SK-N-SH (cell line): ENCODE measurements around the gene GNE. TPM values are rescaled to one million over a fixed set of nuclear protein-coding genes. Genes with fewer than 3 reads are reported as not detected.

Source experiments
- CTCF ChIA-PET: fragments of 300-600, 350-600 bp; formaldehyde crosslinking; extraction: SDS; loops from one replicate; lab custom pipeline; 2021; lab: Yijun Ruan, JAX
- POLR2A ChIA-PET: fragments of 350-600 bp; sonication (Branson Sonifier 250); formaldehyde crosslinking; extraction: SDS; loops from one replicate; lab custom pipeline; 2020; ENCODE audit warnings: antibody characterized with exemption, inconsistent platforms; lab: Yijun Ruan, JAX
- DNase-seq: peaks from one replicate; pipeline ENCODE4 v3.0.0; 2012
- H2AFZ ChIP-seq: fragments of 200-600 bp; sonication (generic); 2 replicates; pipeline ENCODE4 v1.8.1; 2016; ENCODE audit warnings: antibody characterized with exemption, mild to moderate bottlenecking, low read depth
- H3F3A ChIP-seq: fragments of 200-600 bp; sonication (generic); replicated peaks from 2 replicates; pipeline ENCODE3; 2016; ENCODE audit warnings: antibody characterized with exemption, mild to moderate bottlenecking; ENCODE audit not compliant: insufficient read depth
- H3K27ac ChIP-seq, 2 experiments: fragments of 200-500 bp in 1 of 2; fragments of 200-600 bp in 1 of 2; sonication (Bioruptor generic) in 1 of 2; sonication (generic), shearing (Covaris generic) in 1 of 2; 2 replicates each; pipeline versions ENCODE4 v1.5.1 to v1.6.1; 2014 to 2016; ENCODE audit warnings: low read depth in 2 of 2, inconsistent platforms in 1 of 2, low read length in 1 of 2, mild to moderate bottlenecking in 1 of 2, mixed read lengths in 1 of 2
- H3K27me3 ChIP-seq: fragments of 200-600 bp; sonication (generic), shearing (Covaris generic); 2 replicates; pipeline ENCODE4 v1.6.1; 2016; ENCODE audit warnings: mixed run types; ENCODE audit not compliant: insufficient read depth
- H3K36me3 ChIP-seq, 2 experiments: fragments of 200-500 bp in 1 of 2; fragments of 200-600 bp in 1 of 2; sonication (Bioruptor generic) in 1 of 2; sonication (generic) in 1 of 2; replicated peaks in 1 of 2; 2 replicates each; pipeline versions ENCODE3 to v1.5.1; 2014 to 2016; ENCODE audit warnings: low read length in 1 of 2, mild to moderate bottlenecking in 1 of 2; ENCODE audit not compliant: insufficient read depth in 2 of 2, control insufficient read depth in 1 of 2
- H3K4me1 ChIP-seq, 2 experiments: fragments of 200-500 bp in 1 of 2; fragments of 200-600 bp in 1 of 2; sonication (Bioruptor generic) in 1 of 2; sonication (generic), shearing (Covaris generic) in 1 of 2; 2 replicates each; pipeline versions ENCODE4 v1.5.1 to v1.6.1; 2014 to 2016; ENCODE audit warnings: low read depth in 1 of 2, low read length in 1 of 2, mixed run types in 1 of 2; ENCODE audit not compliant: insufficient read depth in 2 of 2, control insufficient read depth in 1 of 2
- H3K4me2 ChIP-seq: fragments of 200-600 bp; sonication (generic), shearing (Covaris generic); 2 replicates; pipeline ENCODE4 v1.6.1; 2017; ENCODE audit warnings: mixed run types
- H3K4me3 ChIP-seq, 2 experiments: fragments of 200-500 bp in 1 of 2; fragments of 200-600 bp in 1 of 2; sonication (Bioruptor generic) in 1 of 2; sonication (generic), shearing (Covaris generic) in 1 of 2; 2 replicates each; pipeline versions ENCODE4 v1.5.1 to v1.8.1; 2014 to 2016; ENCODE audit warnings: low read depth in 2 of 2, inconsistent platforms in 1 of 2, low read length in 1 of 2, mild to moderate bottlenecking in 1 of 2, mixed read lengths in 1 of 2, moderate library complexity in 1 of 2
- H3K79me2 ChIP-seq: fragments of 200-600 bp; sonication (generic); 2 replicates; pipeline ENCODE4 v1.8.1; 2017; ENCODE audit warnings: mild to moderate bottlenecking; ENCODE audit not compliant: insufficient read depth
- H3K9ac ChIP-seq: fragments of 200-600 bp; sonication (generic); 2 replicates; pipeline ENCODE4 v1.6.1; 2017; ENCODE audit warnings: mixed run types
- H3K9me2 ChIP-seq: fragments of 200-600 bp; sonication (generic); 2 replicates; pipeline ENCODE4 v1.6.1; 2017; ENCODE audit warnings: mixed run types
- H3K9me3 ChIP-seq: fragments of 200-600 bp; sonication (generic); 2 replicates; pipeline ENCODE4 v1.6.1; 2017; ENCODE audit warnings: mixed run types, mild to moderate bottlenecking, moderate library complexity
- H4K20me1 ChIP-seq: fragments of 200-600 bp; sonication (generic); 2 replicates; pipeline ENCODE4 v1.6.1; 2017; ENCODE audit warnings: mild to moderate bottlenecking, mixed run types; ENCODE audit not compliant: insufficient read depth
- CTCF ChIP-seq: fragments of 200-600 bp; sonication (generic); IDR thresholded peaks from 2 replicates; pipeline ENCODE4 v1.6.1; 2017; ENCODE audit warnings: antibody characterized with exemption, mild to moderate bottlenecking, moderate library complexity
- EZH2phosphoT487 ChIP-seq: fragments of 200-600 bp; sonication (generic); IDR thresholded peaks from 2 replicates; pipeline ENCODE4 v1.6.1; 2017; ENCODE audit warnings: low read depth, mixed run types, mild to moderate bottlenecking, antibody characterized with exemption, moderate library complexity, borderline replicate concordance
- FOSL2 ChIP-seq: IDR thresholded peaks from 2 replicates; pipeline ENCODE4 v1.4.0; 2012; ENCODE audit warnings: low read depth, mild to moderate bottlenecking, moderate library complexity, borderline replicate concordance
- FOXJ3 ChIP-seq: sonication (generic); formaldehyde crosslinking; IDR thresholded peaks from 2 replicates; pipeline ENCODE4 v1.5.1; 2020; ENCODE audit warnings: mild to moderate bottlenecking, missing genetic modification reagents
- GATA2 ChIP-seq: sonication (generic); formaldehyde crosslinking; IDR thresholded peaks from 2 replicates; pipeline ENCODE4 v1.5.0; 2020; ENCODE audit warnings: mild to moderate bottlenecking, missing genetic modification reagents
- MEF2A ChIP-seq: IDR thresholded peaks from 2 replicates; pipeline ENCODE4 v1.4.0; 2012; ENCODE audit warnings: low read depth, borderline replicate concordance
- NFIC ChIP-seq: IDR thresholded peaks from 2 replicates; pipeline ENCODE4 v1.4.0; 2012; ENCODE audit warnings: borderline replicate concordance
- NRF1 ChIP-seq: IDR thresholded peaks from 2 replicates; pipeline ENCODE4 v1.6.1; 2012; ENCODE audit warnings: low read depth, mild to moderate bottlenecking, low read length
- RAD21 ChIP-seq: IDR thresholded peaks from 2 replicates; pipeline ENCODE4 v1.6.1; 2012; ENCODE audit warnings: mild to moderate bottlenecking, low read length
- RCOR1 ChIP-seq: fragments of 150-350 bp; IDR thresholded peaks from 2 replicates; pipeline ENCODE4 v1.6.1; 2017; ENCODE audit warnings: antibody characterized with exemption, low read length
- RFX5 ChIP-seq: IDR thresholded peaks from 2 replicates; pipeline ENCODE4 v1.6.1; 2012; ENCODE audit warnings: mild to moderate bottlenecking, improper control_type of control experiment, low read length
- RXRA ChIP-seq: IDR thresholded peaks from 2 replicates; pipeline ENCODE4 v1.4.0; 2012; ENCODE audit warnings: low read depth, mild to moderate bottlenecking, borderline replicate concordance
- SIN3A ChIP-seq: IDR thresholded peaks from 2 replicates; pipeline ENCODE4 v1.6.1; 2012; ENCODE audit warnings: low read depth, mild to moderate bottlenecking, low read length, moderate library complexity, borderline replicate concordance
- USF1 ChIP-seq: IDR thresholded peaks from 2 replicates; pipeline ENCODE4 v1.4.0; 2012; ENCODE audit warnings: low read depth, borderline replicate concordance
- WGBS: methylation state at CpG from one replicate; pipeline ENCODE4 v1.1.6; 2017; ENCODE audit warnings: low lambda C conversion rate; 5-methylcytosine and 5-hydroxymethylcytosine counted together
- polyA plus RNA-seq, 3 experiments: library from polyadenylated mRNA; depleted of rRNA; stranded (reverse); fragments of >200 nt; gene quantifications; 2 replicates each; pipeline ENCODE4 v1.2.3, GENCODE V29; 2012

The GNE gene
- polyA plus RNA-seq, 1 of the 3 experiments (the other 2 are of a cell fraction) = 13.0 TPM

- Histone ChIP-seq H3K4me2 (no peak overlapping the region), H3K27ac (no peak overlapping the region; a peak in 1 of 4 replicates), H3K79me2 (peaks cover 46% of the 10 kb centered on the region), H3K9me3 (no peaks in the 10 kb centered on the region), H3K4me1 (peaks cover 0 to 5% of the 10 kb centered on the region in 2 experiments; a peak in 2 of 4 replicates), H3K36me3 (peaks cover 49 to 76% of the 10 kb centered on the region in 2 experiments), H3F3A (peaks cover 38% of the 10 kb centered on the region), H3K4me3 (no peak overlapping the region), H4K20me1 (peaks cover 26% of the 10 kb centered on the region), H3K9ac (no peak overlapping the region), H3K27me3 (no peaks in the 10 kb centered on the region), H2AFZ (no peak overlapping the region), H3K9me2 (no peaks in the 10 kb centered on the region)
- DNase-seq = no peak
- ChIA-PET POLR2A (no interaction called here), CTCF (interaction anchor here (0.7 to 1.1 kb wide), 2 partner anchors 14 to 30 kb away, joined by 4 read pairs; no protein-coding TSS in a partner anchor)
- TF ChIP-seq USF1 = no peak
- TF ChIP-seq FOSL2 = no peak
- no peak for TF ChIP-seq RXRA
- TF ChIP-seq MEF2A = no peak
- no peak for TF ChIP-seq GATA2
- no peak for TF ChIP-seq RAD21
- TF ChIP-seq FOXJ3 (CRISPR knock-in tag) = no peak
- TF ChIP-seq RCOR1 = no peak
- TF ChIP-seq SIN3A = no peak
- TF ChIP-seq EZH2phosphoT487 = no peak
- no peak for TF ChIP-seq RFX5
- no peak for TF ChIP-seq CTCF
- TF ChIP-seq NRF1 = no peak
- TF ChIP-seq NFIC = no peak
- WGBS = 88% methylated on average over 13 of the region's 13 CpGs
Measured at GRCh38 chr9:36217256-36217968, 40.8 kb downstream of the GNE start.

GRCh38 chr9:36214571-36214970 is 43.7 kb downstream of the GNE start:
- Histone ChIP-seq H3F3A (peaks cover 38% of the 10 kb centered on the region), H3K27me3 (no peaks in the 10 kb centered on the region), H3K9me3 (no peaks in the 10 kb centered on the region), H3K4me3 (no peak overlapping the region), H2AFZ (no peak overlapping the region), H3K9me2 (no peaks in the 10 kb centered on the region), H3K4me1 (peaks cover 0 to 19% of the 10 kb centered on the region in 2 experiments; a peak in 2 of 4 replicates), H4K20me1 (peaks cover 48% of the 10 kb centered on the region), H3K79me2 (peaks cover 61% of the 10 kb centered on the region), H3K36me3 (peaks cover 61 to 81% of the 10 kb centered on the region in 2 experiments), H3K27ac (peak overlapping the region; percentile 9 to 54; a peak in 3 of 4 replicates), H3K9ac (no peak overlapping the region), H3K4me2 (no peak overlapping the region)
- ChIA-PET POLR2A (no interaction called here), CTCF (interaction anchor here (0.6 kb wide), 1 partner anchor 260 kb away, joined by 3 read pairs; no protein-coding TSS in a partner anchor)
- peak; percentile 27 for DNase-seq
- TF ChIP-seq RXRA (no peak), RCOR1 (0 out of 2 replicates have a peak, but pooled peaks have one; percentile 26)
